ENCODE data around the gene PLCB2.

Gene PLCB2

GRCh38 chr15:40338921-40339620 is 31.3 kb upstream of the PLCB2 start:
- H3K4me3 ChIP-seq (ENCODE audit: low read length), result peak overlapping the region; percentile 74
- H3K9me3 ChIP-seq (replicated peaks; ENCODE audit: low read length), result no peaks in the 10 kb centered on the region
- H3K9ac ChIP-seq (ENCODE audit: low read depth, low read length), result peak overlapping the region; percentile 95
- peaks cover 34% of the 10 kb centered on the region for H3K36me3 ChIP-seq (ENCODE audit: insufficient read depth, low read length)
- H3K4me1 ChIP-seq (ENCODE audit: control insufficient read depth, insufficient read depth, low read length), result peaks cover 74% of the 10 kb centered on the region
- no peaks in the 10 kb centered on the region for H3K27me3 ChIP-seq (ENCODE audit: control insufficient read depth, insufficient read depth, low read length)
- peak overlapping the region; percentile 94 for H3K4me2 ChIP-seq (ENCODE audit: low read length)

DNA sequence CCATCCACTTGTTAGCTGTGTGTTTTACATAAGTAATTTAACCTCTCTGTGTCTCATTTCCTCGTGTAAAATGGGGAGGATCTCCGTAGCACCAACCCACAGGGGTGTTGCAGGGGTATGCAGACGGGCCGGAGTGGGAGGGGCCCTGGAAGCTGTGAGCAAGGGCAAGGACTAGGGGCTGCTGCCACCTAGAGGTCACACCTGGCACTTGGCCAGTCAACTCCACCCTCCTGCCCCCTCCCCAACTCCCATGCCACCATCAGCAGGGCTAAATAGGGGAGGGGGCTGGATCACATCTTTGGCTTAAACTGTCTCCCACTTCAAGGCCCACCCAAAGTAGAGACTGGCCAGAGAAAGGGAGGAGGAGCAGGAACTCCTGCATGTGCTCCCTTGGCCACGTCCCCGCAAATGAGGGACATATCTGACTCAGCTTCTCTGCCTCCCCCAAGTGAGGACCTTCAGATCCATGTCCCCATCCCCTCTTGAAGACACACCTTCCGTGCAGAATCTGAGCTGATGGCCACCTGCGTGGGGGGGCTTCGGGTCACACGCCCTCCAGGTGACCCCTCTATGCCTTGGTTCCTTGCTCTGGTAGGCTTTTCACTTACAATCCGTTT is 30.4 kb upstream of the PLCB2 start:
- Histone ChIP-seq H3K4me3 (ENCODE audit: low read length) (peak overlapping the region; percentile 74), H3K36me3 (ENCODE audit: insufficient read depth, low read length) (peaks cover 34% of the 10 kb centered on the region), H3K9ac (ENCODE audit: low read depth, low read length) (peak overlapping the region; percentile 95), H3K4me2 (ENCODE audit: low read length) (peak overlapping the region; percentile 94), H3K4me1 (ENCODE audit: control insufficient read depth, insufficient read depth, low read length) (peaks cover 64% of the 10 kb centered on the region), H3K9me3 (replicated peaks; ENCODE audit: low read length) (no peaks in the 10 kb centered on the region), H3K27me3 (ENCODE audit: control insufficient read depth, insufficient read depth, low read length) (no peaks in the 10 kb centered on the region)

GRCh38 chr15:40337597-40337996 is 29.9 kb upstream of the PLCB2 start:
- Histone ChIP-seq H3K4me2 (ENCODE audit: low read length) (peak overlapping the region; percentile 94), H3K27me3 (ENCODE audit: control insufficient read depth, insufficient read depth, low read length) (no peaks in the 10 kb centered on the region), H3K9me3 (replicated peaks; ENCODE audit: low read length) (no peaks in the 10 kb centered on the region), H3K36me3 (ENCODE audit: insufficient read depth, low read length) (peaks cover 34% of the 10 kb centered on the region), H3K9ac (ENCODE audit: low read depth, low read length) (peak overlapping the region; percentile 95), H3K4me3 (ENCODE audit: low read length) (peak overlapping the region; percentile 74), H3K4me1 (ENCODE audit: control insufficient read depth, insufficient read depth, low read length) (peaks cover 59% of the 10 kb centered on the region)

DNA sequence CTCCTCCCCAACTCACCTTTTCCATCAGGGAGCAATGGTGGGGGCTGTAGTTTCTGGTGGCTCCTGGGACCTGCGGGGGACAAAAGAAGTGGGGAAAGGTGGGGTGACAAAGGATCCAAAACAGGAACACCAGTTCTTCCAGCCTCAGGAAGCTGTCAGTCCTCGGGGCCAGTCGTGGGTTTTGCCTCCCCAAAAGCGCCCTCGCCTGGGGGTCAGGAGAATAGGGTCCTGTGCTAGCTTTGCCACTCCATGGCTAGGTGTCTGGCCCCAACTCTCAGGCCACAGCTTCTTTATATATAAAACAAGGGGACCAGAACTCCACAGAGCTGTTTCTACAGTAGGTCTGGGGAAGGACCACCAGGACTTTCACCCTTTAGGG is 29.0 kb upstream of the PLCB2 start:
- H3K9me3 ChIP-seq (replicated peaks; ENCODE audit: low read length), result no peaks in the 10 kb centered on the region
- H3K36me3 ChIP-seq (ENCODE audit: insufficient read depth, low read length), result peaks cover 37% of the 10 kb centered on the region
- H3K4me3 ChIP-seq (ENCODE audit: low read length), result no peak overlapping the region
- peaks cover 53% of the 10 kb centered on the region for H3K4me1 ChIP-seq (ENCODE audit: control insufficient read depth, insufficient read depth, low read length)
- peak overlapping the region; percentile 95 for H3K9ac ChIP-seq (ENCODE audit: low read depth, low read length)
- H3K4me2 ChIP-seq (ENCODE audit: low read length), result no peak overlapping the region
- H3K27me3 ChIP-seq (ENCODE audit: control insufficient read depth, insufficient read depth, low read length), result no peaks in the 10 kb centered on the region

GRCh38 chr15:40335938-40336743 is 28.4 kb upstream of the PLCB2 start:
- Histone ChIP-seq H3K9ac (ENCODE audit: low read depth, low read length) (no peak overlapping the region), H3K4me2 (ENCODE audit: low read length) (no peak overlapping the region), H3K4me1 (ENCODE audit: control insufficient read depth, insufficient read depth, low read length) (peaks cover 47% of the 10 kb centered on the region), H3K4me3 (ENCODE audit: low read length) (no peak overlapping the region), H3K36me3 (ENCODE audit: insufficient read depth, low read length) (peaks cover 37% of the 10 kb centered on the region), H3K27me3 (ENCODE audit: control insufficient read depth, insufficient read depth, low read length) (no peaks in the 10 kb centered on the region), H3K9me3 (replicated peaks; ENCODE audit: low read length) (no peaks in the 10 kb centered on the region)

DNA sequence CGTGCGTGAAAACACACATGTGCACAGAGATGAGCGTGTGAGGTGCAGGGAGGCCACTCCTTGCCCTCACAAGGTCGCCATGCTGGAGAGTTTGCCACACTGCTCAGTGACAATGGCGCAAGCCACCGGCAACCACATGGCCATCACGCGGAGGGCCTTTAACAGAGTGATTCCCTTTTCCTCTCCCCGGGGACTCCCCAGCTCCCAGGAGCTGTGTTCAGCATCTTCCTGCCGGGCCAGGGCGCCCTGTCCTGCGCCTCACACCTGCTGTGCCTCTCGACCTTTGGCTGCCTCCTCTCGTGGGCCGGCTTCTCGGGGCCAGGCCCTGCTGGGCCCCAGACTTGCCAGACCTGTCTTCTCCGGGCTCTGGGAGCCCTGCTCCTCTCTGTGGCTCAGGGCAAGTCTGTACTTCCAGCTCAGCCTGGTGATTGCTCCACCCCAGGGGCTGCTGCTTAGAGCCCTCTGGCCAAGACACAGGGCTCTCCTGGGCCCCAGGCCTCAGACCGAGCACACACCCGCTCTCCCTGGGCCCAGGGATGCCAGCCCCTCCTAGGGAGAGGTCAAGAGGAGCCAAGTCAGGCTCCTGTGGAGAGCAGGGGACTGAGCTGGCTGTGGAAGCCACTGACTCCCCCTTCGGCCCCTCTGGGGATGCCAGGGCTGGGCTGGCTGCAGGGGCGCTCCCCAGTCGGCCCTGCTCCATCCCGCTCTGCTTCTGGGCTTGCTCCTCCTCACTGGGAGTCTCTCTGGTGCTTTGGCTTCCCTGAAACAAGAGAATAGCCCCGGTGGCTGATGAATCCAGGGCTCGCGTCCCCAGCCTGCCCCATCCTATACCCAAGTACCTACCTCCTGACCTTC is 27.4 kb upstream of the PLCB2 start:
- peaks cover 40% of the 10 kb centered on the region for H3K4me1 ChIP-seq (ENCODE audit: control insufficient read depth, insufficient read depth, low read length)
- H3K27me3 ChIP-seq (ENCODE audit: control insufficient read depth, insufficient read depth, low read length), result no peaks in the 10 kb centered on the region
- H3K4me2 ChIP-seq (ENCODE audit: low read length), result no peak overlapping the region
- no peaks in the 10 kb centered on the region for H3K9me3 ChIP-seq (replicated peaks; ENCODE audit: low read length)
- no peak overlapping the region for H3K4me3 ChIP-seq (ENCODE audit: low read length)
- no peak overlapping the region for H3K9ac ChIP-seq (ENCODE audit: low read depth, low read length)
- H3K36me3 ChIP-seq (ENCODE audit: insufficient read depth, low read length), result peaks cover 37% of the 10 kb centered on the region

DNA sequence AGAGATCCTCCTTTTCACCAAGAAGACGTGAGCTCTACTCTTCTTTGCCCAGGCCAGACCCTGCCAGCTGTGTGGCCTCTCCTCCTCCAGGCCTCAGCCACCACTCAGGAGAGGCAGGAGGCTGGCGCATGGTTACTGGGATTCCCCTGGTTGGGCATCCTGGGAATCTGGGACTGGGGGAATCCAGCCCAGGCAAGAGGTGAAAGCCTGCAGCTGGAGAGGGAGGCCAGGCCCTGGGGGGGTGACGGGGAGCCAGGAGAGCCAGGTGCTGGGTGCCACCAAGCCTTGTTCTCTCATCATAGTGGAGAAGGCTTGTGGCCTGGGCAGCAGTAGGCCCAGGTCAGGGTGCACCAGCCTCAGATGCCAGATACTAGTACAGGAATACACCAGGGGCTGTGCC is 26.8 kb upstream of the PLCB2 start:
- no peak overlapping the region for H3K4me3 ChIP-seq (ENCODE audit: low read length)
- no peak overlapping the region for H3K9ac ChIP-seq (ENCODE audit: low read depth, low read length)
- H3K4me1 ChIP-seq (ENCODE audit: control insufficient read depth, insufficient read depth, low read length), result peaks cover 36% of the 10 kb centered on the region

DNA sequence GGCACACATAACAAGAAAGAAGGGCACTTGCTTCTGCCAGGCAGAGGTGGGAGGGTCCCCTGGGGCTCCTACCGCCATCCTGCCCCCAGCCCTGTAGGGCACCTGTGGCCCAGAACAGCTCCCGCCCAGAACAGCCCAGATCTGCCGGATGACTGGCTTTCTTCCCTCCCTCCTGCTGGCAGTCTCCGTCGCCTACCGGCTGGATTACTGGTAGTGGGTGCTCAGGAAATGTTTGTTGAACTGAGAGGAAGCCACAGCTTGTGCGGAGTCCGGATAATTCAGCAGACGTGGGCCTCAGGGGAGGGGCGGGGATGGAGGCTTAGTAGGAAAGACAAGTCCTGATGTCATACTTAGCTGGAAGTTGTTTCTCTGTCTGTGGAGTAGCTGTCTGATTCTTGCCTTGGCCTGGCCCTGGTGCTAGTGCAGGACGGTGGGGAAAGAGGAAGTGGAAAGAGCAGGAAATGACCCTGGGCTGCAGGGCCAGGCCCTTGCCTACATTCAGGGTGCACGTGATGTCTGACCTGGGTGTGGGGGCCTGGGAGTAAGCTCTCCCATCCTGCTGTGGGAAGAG is 26.3 kb upstream of the PLCB2 start:
- Histone ChIP-seq H3K36me3 (ENCODE audit: insufficient read depth, low read length) (peaks cover 37% of the 10 kb centered on the region), H3K9ac (ENCODE audit: low read depth, low read length) (no peak overlapping the region)

More for the DNA sequence above, 26.8 kb upstream of the PLCB2 start:
- Histone ChIP-seq H3K9me3 (replicated peaks; ENCODE audit: low read length) (no peaks in the 10 kb centered on the region), H3K4me2 (ENCODE audit: low read length) (no peak overlapping the region), H3K27me3 (ENCODE audit: control insufficient read depth, insufficient read depth, low read length) (no peaks in the 10 kb centered on the region), H3K36me3 (ENCODE audit: insufficient read depth, low read length) (peaks cover 37% of the 10 kb centered on the region)

GRCh38 chr15:40332113-40332781 is 24.5 kb upstream of the PLCB2 start:
- Histone ChIP-seq H3K4me1 (ENCODE audit: control insufficient read depth, insufficient read depth, low read length) (peaks cover 24% of the 10 kb centered on the region), H3K4me3 (ENCODE audit: low read length) (no peak overlapping the region), H3K36me3 (ENCODE audit: insufficient read depth, low read length) (peaks cover 26% of the 10 kb centered on the region), H3K4me2 (ENCODE audit: low read length) (no peak overlapping the region), H3K9ac (ENCODE audit: low read depth, low read length) (no peak overlapping the region), H3K27me3 (ENCODE audit: control insufficient read depth, insufficient read depth, low read length) (no peaks in the 10 kb centered on the region), H3K9me3 (replicated peaks; ENCODE audit: low read length) (no peaks in the 10 kb centered on the region)

More for the DNA sequence above, 26.3 kb upstream of the PLCB2 start:
- H3K9me3 ChIP-seq (replicated peaks; ENCODE audit: low read length), result no peaks in the 10 kb centered on the region
- H3K4me1 ChIP-seq (ENCODE audit: control insufficient read depth, insufficient read depth, low read length), result peaks cover 30% of the 10 kb centered on the region
- H3K4me3 ChIP-seq (ENCODE audit: low read length), result no peak overlapping the region
- no peaks in the 10 kb centered on the region for H3K27me3 ChIP-seq (ENCODE audit: control insufficient read depth, insufficient read depth, low read length)
- no peak overlapping the region for H3K4me2 ChIP-seq (ENCODE audit: low read length)

DNA sequence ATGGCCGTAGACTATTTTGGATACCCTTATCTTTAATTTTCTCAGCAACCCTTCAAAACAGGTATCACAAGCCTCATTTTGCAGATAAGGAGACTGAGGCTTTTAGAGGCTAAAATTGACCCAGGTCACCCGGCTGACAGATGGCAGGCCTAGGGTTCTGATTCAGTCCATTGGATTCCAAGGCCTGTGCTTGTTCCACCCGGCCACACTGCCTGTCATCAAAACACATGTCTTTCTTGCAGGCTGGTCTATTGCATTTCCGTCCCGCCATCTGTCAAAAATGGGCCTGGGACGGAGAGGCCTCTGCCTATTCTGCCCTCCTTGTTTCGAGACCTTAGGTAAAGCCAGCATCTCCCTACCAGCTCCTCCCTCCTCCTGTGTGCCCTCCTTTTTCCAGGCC is 23.9 kb upstream of the PLCB2 start:
- Histone ChIP-seq H3K4me2 (ENCODE audit: low read length) (no peak overlapping the region), H3K9ac (ENCODE audit: low read depth, low read length) (no peak overlapping the region), H3K9me3 (replicated peaks; ENCODE audit: low read length) (no peaks in the 10 kb centered on the region), H3K4me3 (ENCODE audit: low read length) (no peak overlapping the region), H3K4me1 (ENCODE audit: control insufficient read depth, insufficient read depth, low read length) (peaks cover 23% of the 10 kb centered on the region), H3K27me3 (ENCODE audit: control insufficient read depth, insufficient read depth, low read length) (no peaks in the 10 kb centered on the region), H3K36me3 (ENCODE audit: insufficient read depth, low read length) (peaks cover 20% of the 10 kb centered on the region)

Data from skeletal muscle satellite cell (primary cell).